WTC11 (cell line): ENCODE data around the gene GATAD2A. TPM values are rescaled to one million over a fixed set of nuclear protein-coding genes. Genes with fewer than 3 reads are reported as not detected.
A peak's percentile ranks its signal among the peaks of the same experiment; 100 is the strongest.

Source experiments
- ATAC-seq: fragments of 200-7000 bp; cut with Tn5 transposase; 2 replicates; pipeline ENCODE4 v1.10.0; 2021; ENCODE audit warnings: mild to moderate bottlenecking, moderate library complexity
- CTCF ChIA-PET: fragments of 300-600 bp; sonication (Branson Sonifier 250); formaldehyde crosslinking; loops from one replicate; lab custom pipeline; 2021; ENCODE audit warnings: antibody characterized with exemption; lab: Charles Lee
- POLR2A ChIA-PET: fragments of 350-600 bp; sonication (Branson Sonifier 250); formaldehyde crosslinking; loops from one replicate; lab custom pipeline; 2021; ENCODE audit warnings: antibody characterized with exemption; lab: Charles Lee
- DNase-seq: peaks from one replicate; pipeline ENCODE4 v3.0.0; 2021; ENCODE audit warnings: low spot score
- H3K27ac Mint-ChIP-seq: 2 replicates; pipeline ENCODE4 v1.8.0; 2021; ENCODE audit warnings: mixed read lengths
- H3K27me3 Mint-ChIP-seq: 2 replicates; pipeline ENCODE4 v1.8.0; 2021; ENCODE audit warnings: low read depth, mild to moderate bottlenecking, moderate library complexity, mixed read lengths
- H3K36me3 Mint-ChIP-seq: 2 replicates; pipeline ENCODE4 v1.8.0; 2021; ENCODE audit warnings: mixed read lengths
- H3K4me1 Mint-ChIP-seq: 2 replicates; pipeline ENCODE4 v1.8.0; 2022; ENCODE audit warnings: mixed read lengths
- H3K4me3 Mint-ChIP-seq: 2 replicates; pipeline ENCODE4 v1.8.0; 2021; ENCODE audit warnings: mild to moderate bottlenecking, moderate library complexity, mixed read lengths
- H3K9me3 Mint-ChIP-seq: 2 replicates; pipeline ENCODE4 v1.8.0; 2021; ENCODE audit warnings: mixed read lengths
- ARID4B ChIP-seq: sonication (generic); formaldehyde crosslinking; IDR thresholded peaks from 2 replicates; pipeline ENCODE4 v1.8.0; 2023; ENCODE audit warnings: missing genetic modification reagents, mild to moderate bottlenecking, borderline replicate concordance
- FOXJ3 ChIP-seq: sonication (generic); formaldehyde crosslinking; IDR thresholded peaks from 2 replicates; pipeline ENCODE4 v1.9.0; 2021; ENCODE audit warnings: missing genetic modification reagents, mild to moderate bottlenecking, borderline replicate concordance
- FOXK1 ChIP-seq: sonication (generic); formaldehyde crosslinking; IDR thresholded peaks from 2 replicates; pipeline ENCODE4 v1.8.0; 2022; ENCODE audit warnings: mild to moderate bottlenecking, moderate library complexity, missing genetic modification reagents
- FOXP4 ChIP-seq: sonication (generic); formaldehyde crosslinking; IDR thresholded peaks from 2 replicates; pipeline ENCODE4 v1.8.0; 2022; ENCODE audit warnings: mild to moderate bottlenecking, missing genetic modification reagents
- IRF2 ChIP-seq: sonication (generic); formaldehyde crosslinking; IDR thresholded peaks from 2 replicates; pipeline ENCODE4 v1.8.0; 2022; ENCODE audit warnings: low read depth, missing genetic modification reagents, borderline replicate concordance
- PRDM15 ChIP-seq: sonication (generic); formaldehyde crosslinking; IDR thresholded peaks from 2 replicates; pipeline ENCODE4 v1.8.0; 2022; ENCODE audit warnings: missing genetic modification reagents
- PREB ChIP-seq: sonication (generic); formaldehyde crosslinking; IDR thresholded peaks from 2 replicates; pipeline ENCODE4 v1.8.1; 2022; ENCODE audit warnings: mild to moderate bottlenecking, missing genetic modification reagents, moderate library complexity, borderline replicate concordance
- PRRX2 ChIP-seq: fragments of 250-450 bp; sonication (Bioruptor Pico); IDR thresholded peaks from 2 replicates; pipeline ENCODE4 v1.8.0; 2021; ENCODE audit warnings: mild to moderate bottlenecking
- SMAD3 ChIP-seq: sonication (generic); formaldehyde crosslinking; IDR thresholded peaks from 2 replicates; pipeline ENCODE4 v1.8.0; 2022; ENCODE audit warnings: missing genetic modification reagents, mild to moderate bottlenecking, borderline replicate concordance
- TEAD1 ChIP-seq: sonication (generic); formaldehyde crosslinking; IDR thresholded peaks from 2 replicates; pipeline ENCODE4 v1.8.0; 2022; ENCODE audit warnings: mild to moderate bottlenecking, missing genetic modification reagents
- ZBTB43 ChIP-seq: sonication (generic); formaldehyde crosslinking; IDR thresholded peaks from 2 replicates; pipeline ENCODE4 v1.8.1; 2023; ENCODE audit warnings: mild to moderate bottlenecking, missing genetic modification reagents
- ZNF121 ChIP-seq: sonication (generic); formaldehyde crosslinking; IDR thresholded peaks from 2 replicates; pipeline ENCODE4 v1.8.0; 2023; ENCODE audit warnings: missing genetic modification reagents
- ZNF138 ChIP-seq: sonication (generic); formaldehyde crosslinking; conservative IDR thresholded peaks from 2 replicates; pipeline ENCODE4 v1.8.1; 2022; ENCODE audit warnings: mild to moderate bottlenecking, moderate library complexity, missing genetic modification reagents
- ZSCAN18 ChIP-seq: fragments of 250-450 bp; sonication (Bioruptor Pico); IDR thresholded peaks from 2 replicates; pipeline ENCODE4 v2.1.2; 2022; ENCODE audit warnings: mild to moderate bottlenecking, moderate library complexity
- total RNA-seq: library from RNA; stranded (reverse); gene quantifications from 3 replicates; pipeline ENCODE4 v1.2.3, GENCODE V29; 2021
- TF ChIP-seq, protein P1 (sequence below): sonication (generic); formaldehyde crosslinking; IDR thresholded peaks from 2 replicates; pipeline ENCODE4 v1.8.1; 2022; ENCODE audit warnings: missing genetic modification reagents, borderline replicate concordance
- TF ChIP-seq, protein P2 (sequence below): fragments of 250-450 bp; sonication (Bioruptor Pico); conservative IDR thresholded peaks from 2 replicates; pipeline ENCODE4 v1.9.0; 2021; ENCODE audit warnings: mild to moderate bottlenecking

The GATAD2A gene
- total RNA-seq, 1 experiment from 2014 or later: 209 TPM

- H3K36me3 Mint-ChIP-seq: peaks cover 27% of the 10 kb centered on the region
- ATAC-seq: no peak
- H3K4me3 Mint-ChIP-seq: no peak overlapping the region
- H3K4me1 Mint-ChIP-seq: 0 out of 2 replicates have a peak, but pooled peaks cover 2% of the 10 kb centered on the region
- DNase-seq: no peak
- H3K27ac Mint-ChIP-seq: peak overlapping the region; percentile 38; the same call in 1 of the 2 replicates
- H3K9me3 Mint-ChIP-seq: no peaks in the 10 kb centered on the region
- no peak for TF ChIP-seq TEAD1 (CRISPR knock-in tag)
- TF ChIP-seq, protein P1, sequence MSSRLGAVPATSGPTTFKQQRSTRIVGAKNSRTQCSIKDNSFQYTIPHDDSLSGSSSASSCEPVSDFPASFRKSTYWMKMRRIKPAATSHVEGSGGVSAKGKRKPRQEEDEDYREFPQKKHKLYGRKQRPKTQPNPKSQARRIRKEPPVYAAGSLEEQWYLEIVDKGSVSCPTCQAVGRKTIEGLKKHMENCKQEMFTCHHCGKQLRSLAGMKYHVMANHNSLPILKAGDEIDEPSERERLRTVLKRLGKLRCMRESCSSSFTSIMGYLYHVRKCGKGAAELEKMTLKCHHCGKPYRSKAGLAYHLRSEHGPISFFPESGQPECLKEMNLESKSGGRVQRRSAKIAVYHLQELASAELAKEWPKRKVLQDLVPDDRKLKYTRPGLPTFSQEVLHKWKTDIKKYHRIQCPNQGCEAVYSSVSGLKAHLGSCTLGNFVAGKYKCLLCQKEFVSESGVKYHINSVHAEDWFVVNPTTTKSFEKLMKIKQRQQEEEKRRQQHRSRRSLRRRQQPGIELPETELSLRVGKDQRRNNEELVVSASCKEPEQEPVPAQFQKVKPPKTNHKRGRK: no peak
- no peak for TF ChIP-seq PRDM15 (CRISPR knock-in tag)
- no peak for TF ChIP-seq IRF2 (CRISPR knock-in tag)
- no peak for TF ChIP-seq ZSCAN18
- TF ChIP-seq ZBTB43 (CRISPR knock-in tag): no peak
- no peak for TF ChIP-seq ZNF121 (CRISPR knock-in tag)
- TF ChIP-seq FOXK1 (CRISPR knock-in tag): no peak
- no peak for TF ChIP-seq SMAD3 (CRISPR knock-in tag)
- TF ChIP-seq PRRX2 (CRISPR knock-in tag): no peak
- no peak for TF ChIP-seq PREB (CRISPR knock-in tag)
- TF ChIP-seq ZNF138: no peak
- no peak for TF ChIP-seq FOXP4 (CRISPR knock-in tag)
- no peak for TF ChIP-seq ARID4B (CRISPR knock-in tag)
- TF ChIP-seq, protein P2, sequence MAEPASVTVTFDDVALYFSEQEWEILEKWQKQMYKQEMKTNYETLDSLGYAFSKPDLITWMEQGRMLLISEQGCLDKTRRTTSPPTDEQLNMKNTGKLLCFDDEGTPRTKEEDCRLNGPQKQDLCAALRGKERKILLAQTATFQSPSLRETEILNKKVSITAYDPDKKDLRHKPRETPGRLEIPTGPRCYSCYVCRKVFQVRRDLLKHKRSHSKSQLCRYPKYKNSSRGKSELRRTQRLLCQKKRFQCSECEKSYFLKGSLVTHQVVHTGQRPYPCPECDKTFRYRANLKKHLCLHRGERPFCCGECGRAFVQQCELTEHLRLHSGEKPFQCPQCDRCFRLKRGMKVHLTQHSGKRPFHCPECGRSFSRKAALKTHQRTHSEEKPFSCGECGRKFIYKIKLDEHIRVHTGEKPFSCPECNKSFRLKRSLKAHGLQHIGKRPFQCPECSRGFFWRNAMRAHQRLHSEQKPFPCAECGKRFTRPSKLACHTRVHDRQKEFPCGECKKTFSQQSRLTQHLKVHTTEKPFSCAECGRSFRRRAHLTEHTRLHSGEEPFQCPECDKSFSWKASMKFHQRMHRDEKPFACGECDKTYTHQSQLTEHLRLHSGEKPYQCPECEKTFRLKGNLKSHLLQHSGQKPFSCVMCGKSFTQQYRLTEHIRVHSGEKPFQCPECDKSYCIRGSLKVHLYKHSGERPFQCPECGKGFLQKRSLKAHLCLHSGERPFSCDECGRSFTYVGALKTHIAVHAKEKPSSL (CRISPR knock-in tag): no peak
- no peak for TF ChIP-seq FOXJ3 (CRISPR knock-in tag)
- no peaks in the 10 kb centered on the region for H3K27me3 Mint-ChIP-seq
- POLR2A ChIA-PET: no interaction called here
- CTCF ChIA-PET: no interaction called here
These were observed 115.5 kb downstream of the GATAD2A start for GRCh38 chr19:19520989-19521388.
